Ascending aorta (tissue), 2 donors: ENCODE data around the gene KCNQ5. TPM values are rescaled to one million over a fixed set of nuclear protein-coding genes. Genes with fewer than 3 reads are reported as not detected.

ENCODE experiments used
- DNase-seq, 2 donors: peaks; one replicate each; pipeline ENCODE4 v3.0.0-alpha.2; 2019; ENCODE audit warnings: low spot score in 2 of 2
- H3K27ac ChIP-seq, 2 donors: fragments of 200-600 bp; sonication (generic); one replicate each; pipeline ENCODE4 v1.5.1; 2016 to 2017; ENCODE audit warnings: mild to moderate bottlenecking in 1 of 2
- H3K27me3 ChIP-seq: fragments of 200-600 bp; sonication (generic); one replicate; pipeline ENCODE4 v1.5.1; 2017
- H3K36me3 ChIP-seq, 2 donors: fragments of 200-600 bp; sonication (generic); one replicate each; pipeline ENCODE4 v1.5.1; 2016
- H3K4me1 ChIP-seq, 2 donors: fragments of 200-600 bp; sonication (generic); one replicate each; pipeline ENCODE4 v1.5.1; 2016 to 2017; ENCODE audit warnings: mild to moderate bottlenecking in 1 of 2
- H3K4me3 ChIP-seq, 2 donors: fragments of 200-600 bp; sonication (generic); one replicate each; pipeline ENCODE4 v1.5.1; 2016 to 2017; ENCODE audit warnings: mild to moderate bottlenecking in 1 of 2
- H3K9me3 ChIP-seq, 2 donors: fragments of 200-600 bp; sonication (generic); one replicate each; pipeline ENCODE4 v1.5.1; 2016
- intact Hi-C: fragments of 100-400 bp; cut with DNase I; formaldehyde crosslinking; loops from one replicate; pipeline ENCODE4 v1.15.1; 2023
- total RNA-seq: library from RNA; depleted of rRNA; stranded (reverse); fragments of >200 nt; gene quantifications from one replicate; pipeline ENCODE4 v1.1.0, GENCODE V29; 2016
- TF ChIP-seq, protein P1 (sequence below), 3 experiments: fragments of 200-600 bp in 2 of 3; fragments of 450-650 bp in 1 of 3; sonication (generic) in 2 of 3; IDR thresholded peaks; one replicate each; pipeline ENCODE4 v1.5.1; 2016 to 2019; ENCODE audit warnings: antibody characterized with exemption in 3 of 3, mild to moderate bottlenecking in 1 of 3, moderate library complexity in 1 of 3

The KCNQ5 gene
- total RNA-seq, 1 donor from 2014 or later, result 4.5 TPM

DNA sequence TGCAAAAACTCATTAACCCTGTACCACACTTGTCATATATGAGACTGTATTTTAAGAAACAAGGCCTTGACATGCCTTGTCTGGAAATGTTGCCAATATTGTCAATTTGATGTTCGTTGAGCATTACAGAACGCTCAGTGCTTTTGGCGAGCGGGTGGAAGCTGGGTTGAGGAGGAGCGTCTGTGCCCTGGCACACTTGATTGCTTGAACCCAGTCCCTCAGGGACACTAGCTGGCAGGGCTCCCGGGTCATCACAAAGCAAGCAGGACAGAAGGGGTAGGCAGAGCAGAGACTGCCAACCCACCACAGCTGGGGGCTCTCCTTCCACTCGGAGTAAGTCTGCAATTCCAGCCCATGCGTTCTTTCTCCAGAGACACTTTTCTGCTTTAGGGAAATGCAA is 317.1 kb downstream of the KCNQ5 start:
- DNase-seq, result no peak
- intact Hi-C loops, result no loop called here
- no peaks in the 10 kb centered on the region for H3K27me3 ChIP-seq
- H3K4me3 ChIP-seq, result no peak overlapping the region
- H3K4me1 ChIP-seq, result no peaks in the 10 kb centered on the region
- H3K27ac ChIP-seq, result peak overlapping the region in 1 of 2 donors; percentile 51
- TF ChIP-seq, protein P1, sequence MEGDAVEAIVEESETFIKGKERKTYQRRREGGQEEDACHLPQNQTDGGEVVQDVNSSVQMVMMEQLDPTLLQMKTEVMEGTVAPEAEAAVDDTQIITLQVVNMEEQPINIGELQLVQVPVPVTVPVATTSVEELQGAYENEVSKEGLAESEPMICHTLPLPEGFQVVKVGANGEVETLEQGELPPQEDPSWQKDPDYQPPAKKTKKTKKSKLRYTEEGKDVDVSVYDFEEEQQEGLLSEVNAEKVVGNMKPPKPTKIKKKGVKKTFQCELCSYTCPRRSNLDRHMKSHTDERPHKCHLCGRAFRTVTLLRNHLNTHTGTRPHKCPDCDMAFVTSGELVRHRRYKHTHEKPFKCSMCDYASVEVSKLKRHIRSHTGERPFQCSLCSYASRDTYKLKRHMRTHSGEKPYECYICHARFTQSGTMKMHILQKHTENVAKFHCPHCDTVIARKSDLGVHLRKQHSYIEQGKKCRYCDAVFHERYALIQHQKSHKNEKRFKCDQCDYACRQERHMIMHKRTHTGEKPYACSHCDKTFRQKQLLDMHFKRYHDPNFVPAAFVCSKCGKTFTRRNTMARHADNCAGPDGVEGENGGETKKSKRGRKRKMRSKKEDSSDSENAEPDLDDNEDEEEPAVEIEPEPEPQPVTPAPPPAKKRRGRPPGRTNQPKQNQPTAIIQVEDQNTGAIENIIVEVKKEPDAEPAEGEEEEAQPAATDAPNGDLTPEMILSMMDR (IDR thresholded peaks at IDR 0.05), result no peak
- no peaks in the 10 kb centered on the region for H3K9me3 ChIP-seq
- no peaks in the 10 kb centered on the region for H3K36me3 ChIP-seq

DNA sequence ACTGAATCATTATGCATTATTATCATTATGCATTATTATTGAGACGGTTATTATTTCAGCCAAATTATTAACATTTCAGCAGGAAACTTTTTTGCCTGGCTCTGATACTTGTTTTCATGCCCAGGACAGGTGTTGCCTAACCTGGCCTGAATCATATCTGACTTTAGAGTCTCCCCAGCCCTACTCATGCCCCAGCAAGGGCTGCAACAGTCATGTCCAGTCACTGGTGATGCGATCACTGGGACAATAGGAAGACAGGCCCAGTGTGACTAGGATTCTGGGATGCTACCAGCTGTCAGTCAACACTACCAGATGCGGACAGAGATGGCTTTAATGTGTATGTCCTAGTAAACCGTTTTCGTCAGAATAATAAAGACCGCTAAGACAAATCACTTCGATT is 318.4 kb downstream of the KCNQ5 start:
- intact Hi-C loops, result no loop called here
- no peaks in the 10 kb centered on the region for H3K9me3 ChIP-seq
- H3K27me3 ChIP-seq, result no peaks in the 10 kb centered on the region
- no peak overlapping the region for H3K27ac ChIP-seq
- TF ChIP-seq, protein P1 (IDR thresholded peaks at IDR 0.05), result no peak
- no peak for DNase-seq
- no peaks in the 10 kb centered on the region for H3K4me1 ChIP-seq
- H3K4me3 ChIP-seq, result no peak overlapping the region
- no peaks in the 10 kb centered on the region for H3K36me3 ChIP-seq

DNA sequence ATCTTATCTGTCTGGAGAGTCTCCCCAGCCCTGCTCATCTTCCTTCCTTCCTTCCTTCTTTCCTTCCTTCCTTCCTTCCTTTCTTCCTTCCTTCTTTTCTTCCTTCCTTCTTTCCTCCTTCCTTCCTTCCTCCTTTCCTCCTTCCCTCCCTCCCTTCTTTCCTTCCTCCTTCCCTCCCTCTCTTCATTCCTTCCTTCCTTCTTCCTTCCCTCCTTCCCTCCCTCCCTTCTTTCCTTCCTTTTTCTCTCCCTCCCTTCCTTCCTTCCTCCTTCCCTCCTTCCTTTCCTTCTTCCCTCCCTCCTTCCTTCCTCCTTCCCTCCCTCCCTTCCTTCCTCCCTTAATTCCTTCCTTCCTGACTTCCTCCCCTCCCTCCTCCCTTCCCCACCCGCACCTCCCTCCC is 319.4 kb downstream of the KCNQ5 start:
- TF ChIP-seq, protein P1 (IDR thresholded peaks at IDR 0.05), result no peak
- Histone ChIP-seq H3K27ac (no peak overlapping the region), H3K4me1 (no peaks in the 10 kb centered on the region), H3K4me3 (no peak overlapping the region), H3K27me3 (no peaks in the 10 kb centered on the region), H3K36me3 (no peaks in the 10 kb centered on the region), H3K9me3 (no peaks in the 10 kb centered on the region)
- no peak for DNase-seq
- intact Hi-C loops, result no loop called here

- intact Hi-C loops, result no loop called here
- DNase-seq, result no peak
- TF ChIP-seq, protein P1 (IDR thresholded peaks at IDR 0.05), result no peak
- no peak overlapping the region for H3K27ac ChIP-seq
- H3K36me3 ChIP-seq, result no peaks in the 10 kb centered on the region
- H3K9me3 ChIP-seq, result no peaks in the 10 kb centered on the region
- H3K4me1 ChIP-seq, result no peaks in the 10 kb centered on the region
- no peak overlapping the region for H3K4me3 ChIP-seq
- no peaks in the 10 kb centered on the region for H3K27me3 ChIP-seq
Measured at GRCh38 chr6:72941751-72942150, 319.9 kb downstream of the KCNQ5 start.

DNA sequence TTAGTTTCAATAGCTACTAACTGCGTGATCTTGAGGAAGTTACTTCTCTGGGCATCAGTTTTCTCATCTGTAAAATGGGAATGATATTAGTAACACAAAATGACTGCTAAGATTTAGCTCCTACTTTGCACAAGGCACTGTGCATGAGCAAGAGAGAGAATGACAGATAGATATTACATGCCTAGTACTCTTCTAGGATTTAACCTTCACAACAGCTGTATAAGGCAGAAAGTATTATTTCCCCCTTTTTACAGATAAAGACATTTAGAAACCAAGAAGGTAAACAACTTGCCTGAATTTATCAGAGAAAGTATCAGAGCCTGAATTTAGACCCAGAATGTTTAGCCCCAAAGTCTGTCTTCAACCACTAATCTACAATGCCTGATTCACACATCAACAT is 321.8 kb downstream of the KCNQ5 start:
- no peaks in the 10 kb centered on the region for H3K36me3 ChIP-seq

More for the DNA sequence above, 321.8 kb downstream of the KCNQ5 start:
- DNase-seq, result no peak
- Histone ChIP-seq H3K4me3 (no peak overlapping the region), H3K27me3 (no peaks in the 10 kb centered on the region), H3K9me3 (no peaks in the 10 kb centered on the region), H3K27ac (no peak overlapping the region), H3K4me1 (peaks cover 0 to 2% of the 10 kb centered on the region in 2 donors)
- intact Hi-C loops, result no loop called here
- TF ChIP-seq, protein P1 (IDR thresholded peaks at IDR 0.05), result no peak
